ENCODE measurements around the gene TUSC2.
A peak's percentile ranks its signal among the peaks of the same experiment; 100 is the strongest.

The TUSC2 gene

DNA sequence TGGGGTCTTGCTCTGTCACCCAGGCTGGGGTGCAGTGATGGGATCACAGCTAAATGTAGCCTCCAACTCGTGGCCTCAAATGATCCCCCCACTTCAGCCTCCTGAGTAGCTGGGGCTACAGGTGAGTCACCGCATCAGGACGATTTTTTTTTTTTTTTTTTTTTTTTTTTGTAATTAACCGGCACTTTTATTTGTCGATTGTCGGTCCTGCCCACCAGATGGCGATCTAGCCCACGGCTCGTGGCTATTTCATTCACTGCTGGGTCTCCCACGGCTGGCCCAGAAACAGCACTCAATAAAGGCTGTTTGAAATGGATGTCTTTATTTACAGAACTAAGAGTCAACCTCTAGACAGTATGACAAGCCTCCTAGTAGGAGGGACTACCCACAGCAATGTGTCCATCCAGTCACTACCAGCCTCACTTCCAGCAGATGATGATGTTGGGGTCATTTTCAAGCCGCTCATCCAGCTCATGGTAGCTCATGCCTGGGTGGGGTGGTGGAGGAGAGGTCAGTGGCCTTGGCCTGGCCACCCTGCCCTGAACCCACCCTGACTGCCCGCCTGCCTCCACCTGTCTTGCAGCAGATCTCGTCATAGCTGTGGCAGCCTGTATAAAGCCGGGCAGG is 19.3 kb upstream of the TUSC2 start:
- TF ChIP-seq, protein P1, sequence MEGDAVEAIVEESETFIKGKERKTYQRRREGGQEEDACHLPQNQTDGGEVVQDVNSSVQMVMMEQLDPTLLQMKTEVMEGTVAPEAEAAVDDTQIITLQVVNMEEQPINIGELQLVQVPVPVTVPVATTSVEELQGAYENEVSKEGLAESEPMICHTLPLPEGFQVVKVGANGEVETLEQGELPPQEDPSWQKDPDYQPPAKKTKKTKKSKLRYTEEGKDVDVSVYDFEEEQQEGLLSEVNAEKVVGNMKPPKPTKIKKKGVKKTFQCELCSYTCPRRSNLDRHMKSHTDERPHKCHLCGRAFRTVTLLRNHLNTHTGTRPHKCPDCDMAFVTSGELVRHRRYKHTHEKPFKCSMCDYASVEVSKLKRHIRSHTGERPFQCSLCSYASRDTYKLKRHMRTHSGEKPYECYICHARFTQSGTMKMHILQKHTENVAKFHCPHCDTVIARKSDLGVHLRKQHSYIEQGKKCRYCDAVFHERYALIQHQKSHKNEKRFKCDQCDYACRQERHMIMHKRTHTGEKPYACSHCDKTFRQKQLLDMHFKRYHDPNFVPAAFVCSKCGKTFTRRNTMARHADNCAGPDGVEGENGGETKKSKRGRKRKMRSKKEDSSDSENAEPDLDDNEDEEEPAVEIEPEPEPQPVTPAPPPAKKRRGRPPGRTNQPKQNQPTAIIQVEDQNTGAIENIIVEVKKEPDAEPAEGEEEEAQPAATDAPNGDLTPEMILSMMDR (conservative IDR thresholded peaks at IDR 0.05; ENCODE audit: low read length), result peak; percentile 69
- DNase-seq (ENCODE audit: low read depth), result peak; percentile 67

DNA sequence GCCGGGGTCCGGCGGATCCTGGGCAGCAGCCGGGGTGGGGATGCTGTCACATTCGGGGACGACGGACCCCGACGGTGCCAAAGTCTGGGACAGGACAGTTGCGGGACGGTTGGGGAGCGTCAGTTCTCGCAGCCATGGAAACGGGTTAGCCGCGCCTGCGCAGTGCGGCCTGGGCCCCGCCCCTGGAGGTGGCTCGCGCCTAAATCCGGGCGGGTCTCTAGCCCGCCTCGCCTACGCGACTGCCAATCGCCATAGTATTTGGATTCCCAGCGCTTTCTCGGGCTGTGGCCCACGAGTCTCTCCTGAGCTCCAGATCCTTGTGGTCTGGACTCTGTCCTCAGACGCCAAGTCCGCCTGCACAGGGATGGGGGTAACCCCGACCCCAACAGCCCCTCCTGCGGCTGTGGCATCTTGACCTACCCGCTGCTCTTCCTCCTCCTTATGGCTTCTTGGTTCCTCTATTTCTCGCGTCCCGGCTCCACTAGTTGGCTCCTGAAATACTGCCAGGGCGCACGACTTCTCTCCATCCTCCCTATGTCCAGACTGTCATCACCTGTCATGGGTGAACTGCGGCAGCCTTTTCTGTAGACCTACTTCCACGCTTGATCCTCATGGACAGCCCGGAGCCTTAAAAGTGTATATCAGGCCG is 17.7 kb upstream of the TUSC2 start, which contains the start of gene ZMYND10:
TSS of gene ZMYND10 (minus strand) at position 147 of the 649 bp plus-strand sequence. CDS start 153 bp downstream, outside the sequence.
- peak; percentile 35 for DNase-seq (ENCODE audit: low read depth)
- H3K4me3 ChIP-seq (ENCODE audit: low read length), result peak within 1 kb of the TSS; percentile 64
- TF ChIP-seq, protein P1 (conservative IDR thresholded peaks at IDR 0.05; ENCODE audit: low read length), result no peak

More for the DNA sequence above, 19.3 kb upstream of the TUSC2 start:
- H3K4me3 ChIP-seq (ENCODE audit: low read length), result no peak overlapping the region

- H3K4me3 ChIP-seq (ENCODE audit: low read length), result peak overlapping the region; percentile 64
- TF ChIP-seq, protein P1 (conservative IDR thresholded peaks at IDR 0.05; ENCODE audit: low read length), result no peak
- DNase-seq (ENCODE audit: low read depth), result no peak
These were observed 17.0 kb upstream of the TUSC2 start for GRCh38 chr3:50345008-50345407.

GRCh38 chr3:50342813-50343633 is 15.0 kb upstream of the TUSC2 start:
- TF ChIP-seq, protein P1 (conservative IDR thresholded peaks at IDR 0.05; ENCODE audit: low read length), result 0 out of 2 replicates have a peak, but pooled peaks have one; percentile 0
- DNase-seq (ENCODE audit: low read depth), result no peak
- no peak overlapping the region for H3K4me3 ChIP-seq (ENCODE audit: low read length)

GRCh38 chr3:50341996-50342650 is 14.1 kb upstream of the TUSC2 start:
- H3K4me3 ChIP-seq (ENCODE audit: low read length), result no peak overlapping the region
- TF ChIP-seq, protein P1 (conservative IDR thresholded peaks at IDR 0.05; ENCODE audit: low read length), result no peak
- DNase-seq (ENCODE audit: low read depth), result no peak

DNA sequence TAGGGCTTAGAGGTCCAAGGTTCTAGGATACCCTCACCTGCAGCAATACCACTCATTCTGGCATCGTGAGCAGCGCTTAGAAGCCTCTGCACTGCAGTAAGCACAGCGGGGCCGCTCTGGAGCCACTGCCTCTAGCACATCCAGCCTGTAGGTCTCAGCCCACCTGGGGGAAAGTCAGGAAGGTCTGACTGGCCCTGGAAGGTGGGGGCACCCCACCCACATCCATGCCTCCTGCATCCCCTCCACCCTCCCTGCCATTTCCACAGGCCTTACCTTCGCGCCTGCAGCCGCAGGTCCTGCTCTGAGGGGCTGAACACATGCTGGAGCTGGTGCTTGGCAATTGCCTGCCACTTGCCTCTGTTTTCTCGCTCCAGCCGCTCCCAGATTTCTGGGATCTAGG is 13.5 kb upstream of the TUSC2 start:
- no peak for DNase-seq (ENCODE audit: low read depth)
- TF ChIP-seq, protein P1 (conservative IDR thresholded peaks at IDR 0.05; ENCODE audit: low read length), result no peak
- H3K4me3 ChIP-seq (ENCODE audit: low read length), result peak overlapping the region; percentile 70

Data from AG10803 (cell line).